K562 (cell line): ENCODE measurements around the gene XPO6.
"Not testable (repeated sequence)": the region's sequence is repeated elsewhere in the genome, so short reads cannot be mapped to it uniquely, and the experiment has no call there.

Source experiments
- CEBPB ChIP-seq: fragments of 450-650 bp; IDR thresholded peaks from 2 replicates; pipeline ENCODE4 v1.6.1; 2016; ENCODE audit warnings: missing genetic modification characterization, missing compliant biosample characterization
- CHD4 ChIP-seq: fragments of 200-600 bp; sonication (generic); IDR thresholded peaks from 3 replicates; pipeline ENCODE4 v1.6.1; 2012; ENCODE audit warnings: low read depth, mild to moderate bottlenecking, mixed read lengths, low read length, inconsistent platforms; ENCODE audit not compliant: insufficient read depth, insufficient replicate concordance, poor library complexity, severe bottlenecking
- FOXA1 ChIP-seq: fragments of 450-650 bp; IDR thresholded peaks from 2 replicates; pipeline ENCODE4 v1.6.1; 2016; ENCODE audit warnings: mild to moderate bottlenecking, borderline replicate concordance
- POLR2AphosphoS5 ChIP-seq: IDR thresholded peaks from 2 replicates; pipeline ENCODE4 v1.6.1; 2011; ENCODE audit warnings: mild to moderate bottlenecking, low read depth, low read length, moderate library complexity; ENCODE audit not compliant: control insufficient read depth, insufficient read depth
- PTBP1 ChIP-seq: fragments of 200-400 bp; formaldehyde crosslinking; IDR thresholded peaks from 2 replicates; pipeline ENCODE4 v1.6.1; 2017; ENCODE audit warnings: low read depth, low read length

GRCh38 chr16:28223909-28224308 lies 12.1 kb upstream of the XPO6 start:
- not testable (repeated sequence) for TF ChIP-seq CHD4, POLR2AphosphoS5, FOXA1, PTBP1, CEBPB
